Thoracic aorta (tissue), 2 donors: ENCODE data around the gene KY. TPM values are rescaled to one million over a fixed set of nuclear protein-coding genes. Genes with fewer than 3 reads are reported as not detected.
"Not testable (repeated sequence)": the region's sequence is repeated elsewhere in the genome, so short reads cannot be mapped to it uniquely, and the experiment has no call there.

Experiments used
- ATAC-seq: fragments of 150-250 bp; one replicate; pipeline ENCODE4 v1.8.0; 2017; ENCODE audit warnings: low read depth; ENCODE audit not compliant: insufficient number of reproducible peaks, low FRiP score
- DNase-seq: peaks from one replicate; pipeline ENCODE4 v3.0.0-alpha.2; 2020; ENCODE audit warnings: low spot score
- H3K27ac ChIP-seq, 2 donors: fragments of 200-600 bp; sonication (generic); 1 replicate in 1 of 2; 2 replicates in 1 of 2; pipeline ENCODE4 v1.5.1; 2016; ENCODE audit warnings: mild to moderate bottlenecking in 2 of 2, moderate library complexity in 2 of 2
- H3K27me3 ChIP-seq: fragments of 200-600 bp; sonication (generic); replicated peaks from 2 replicates; pipeline ENCODE4 v1.6.0; 2016; ENCODE audit warnings: mild to moderate bottlenecking; ENCODE audit not compliant: insufficient read depth
- H3K36me3 ChIP-seq: fragments of 200-600 bp; sonication (generic); one replicate; pipeline ENCODE4 v1.5.1; 2016
- H3K4me1 ChIP-seq, 2 donors: fragments of 200-600 bp; sonication (generic); 1 replicate in 1 of 2; 2 replicates in 1 of 2; pipeline versions ENCODE4 v1.5.1 to v1.6.0; 2016; ENCODE audit warnings: low read depth in 2 of 2, mild to moderate bottlenecking in 1 of 2; ENCODE audit not compliant: control insufficient read depth in 1 of 2
- H3K4me3 ChIP-seq: fragments of 200-600 bp; sonication (generic); 2 replicates; pipeline ENCODE4 v1.5.1; 2016; ENCODE audit warnings: mild to moderate bottlenecking
- H3K9me3 ChIP-seq: fragments of 200-600 bp; sonication (generic); 2 replicates; pipeline ENCODE4 v1.5.1; 2016
- CTCF ChIP-seq: fragments of 200-600 bp; sonication (generic); IDR thresholded peaks from one replicate; pipeline ENCODE4 v1.5.1; 2019; ENCODE audit warnings: antibody characterized with exemption
- total RNA-seq, 2 donors: library from RNA; depleted of rRNA; stranded (reverse); fragments of >200 nt; gene quantifications; one replicate each; pipeline versions ENCODE4 v1.1.0 to v1.2.3, GENCODE V29; 2016

Gene KY
- total RNA-seq, 2 donors from 2014 or later: 1.3 to 2.6 TPM

- Histone ChIP-seq H3K4me1 (peaks cover 0 to 4% of the 10 kb centered on the region in 2 donors), H3K27me3 (no peaks in the 10 kb centered on the region), H3K36me3 (no peaks in the 10 kb centered on the region), H3K9me3 (no peaks in the 10 kb centered on the region), H3K4me3 (peak overlapping the region; percentile 36), H3K27ac (no peak overlapping the region)
- peak; percentile 91 for TF ChIP-seq CTCF
- ATAC-seq: no peak
- no peak for DNase-seq
These were observed 49.9 kb downstream of the KY start for GRCh38 chr3:134600685-134601463.

GRCh38 chr3:134600206-134600605, 50.6 kb downstream of the KY start:
- ATAC-seq (no peak), DNase-seq (no peak)
- no peaks in the 10 kb centered on the region for H3K9me3 ChIP-seq
- no peak for TF ChIP-seq CTCF
- H3K4me1 ChIP-seq: peaks cover 0 to 4% of the 10 kb centered on the region in 2 donors
- no peak overlapping the region for H3K4me3 ChIP-seq
- no peaks in the 10 kb centered on the region for H3K27me3 ChIP-seq
- H3K36me3 ChIP-seq: no peaks in the 10 kb centered on the region
- H3K27ac ChIP-seq: no peak overlapping the region

GRCh38 chr3:134598763-134599545, 51.9 kb downstream of the KY start:
- no peak for TF ChIP-seq CTCF
- Histone ChIP-seq H3K27ac (no peak overlapping the region), H3K4me1 (peaks cover 0 to 4% of the 10 kb centered on the region in 2 donors), H3K27me3 (no peaks in the 10 kb centered on the region), H3K9me3 (no peaks in the 10 kb centered on the region), H3K36me3 (no peaks in the 10 kb centered on the region), H3K4me3 (no peak overlapping the region)
- DNase-seq (no peak), ATAC-seq (no peak)

GRCh38 chr3:134597390-134597970, 53.3 kb downstream of the KY start:
- ATAC-seq (no peak), DNase-seq (no peak)
- no peaks in the 10 kb centered on the region for H3K9me3 ChIP-seq
- H3K4me1 ChIP-seq: peaks cover 0 to 4% of the 10 kb centered on the region in 2 donors
- H3K4me3 ChIP-seq: no peak overlapping the region
- no peaks in the 10 kb centered on the region for H3K36me3 ChIP-seq
- TF ChIP-seq CTCF: no peak
- H3K27ac ChIP-seq: no peak overlapping the region
- H3K27me3 ChIP-seq: no peaks in the 10 kb centered on the region

- H3K9me3 ChIP-seq, DNase-seq, H3K27me3 ChIP-seq, H3K27ac ChIP-seq, H3K4me3 ChIP-seq, H3K36me3 ChIP-seq, H3K4me1 ChIP-seq, ATAC-seq: not testable (repeated sequence)
These were observed 55.8 kb downstream of the KY start for GRCh38 chr3:134594986-134595385.
